DMS 273 (cell line): ENCODE measurements around the gene DDX28.
A peak's percentile ranks its signal among the peaks of the same experiment; 100 is the strongest.
"Not testable (repeated sequence)": the region's sequence is repeated elsewhere in the genome, so short reads cannot be mapped to it uniquely, and the experiment has no call there.

ENCODE experiments used
- DNase-seq: peaks from one replicate; lab custom pipeline; 2025; ENCODE audit not compliant: unreplicated experiment; lab: John Stamatoyannopoulos, UW

Gene DDX28

DNA sequence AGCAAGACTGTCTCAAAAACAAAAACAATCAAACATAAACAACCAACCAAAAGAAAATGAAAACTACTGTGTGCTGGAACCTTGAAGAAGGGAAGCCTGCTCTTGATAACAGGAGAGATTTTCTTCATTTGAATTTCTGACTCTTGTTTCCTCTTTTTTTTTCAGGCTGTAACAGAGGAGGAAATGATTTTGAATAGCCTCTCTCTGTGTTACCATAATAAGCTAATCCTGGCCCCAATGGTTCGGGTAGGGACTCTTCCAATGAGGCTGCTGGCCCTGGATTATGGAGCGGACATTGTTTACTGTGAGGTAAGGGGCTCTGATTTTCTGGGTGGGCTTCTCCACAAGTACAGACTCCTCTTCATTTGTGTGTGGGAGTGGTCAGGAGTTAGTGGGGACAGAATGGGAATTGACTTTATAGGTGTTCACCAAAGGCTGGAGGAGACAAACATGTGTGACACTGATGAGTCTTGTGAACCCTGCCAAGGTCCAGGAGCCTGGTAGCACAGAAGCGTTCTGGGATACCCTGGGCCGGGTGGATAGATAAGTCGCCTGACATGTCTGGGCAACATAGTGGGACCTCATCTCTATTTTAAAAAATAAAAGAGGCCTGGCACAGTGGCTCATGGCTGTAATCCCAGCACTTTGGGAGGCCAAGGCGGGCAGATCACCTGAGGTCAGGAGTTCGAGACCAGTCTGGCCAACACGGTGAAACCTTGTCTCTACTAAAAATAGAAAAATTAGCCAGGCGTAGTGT lies 15.0 kb upstream of the DDX28 start:
- no peak for DNase-seq

DNA sequence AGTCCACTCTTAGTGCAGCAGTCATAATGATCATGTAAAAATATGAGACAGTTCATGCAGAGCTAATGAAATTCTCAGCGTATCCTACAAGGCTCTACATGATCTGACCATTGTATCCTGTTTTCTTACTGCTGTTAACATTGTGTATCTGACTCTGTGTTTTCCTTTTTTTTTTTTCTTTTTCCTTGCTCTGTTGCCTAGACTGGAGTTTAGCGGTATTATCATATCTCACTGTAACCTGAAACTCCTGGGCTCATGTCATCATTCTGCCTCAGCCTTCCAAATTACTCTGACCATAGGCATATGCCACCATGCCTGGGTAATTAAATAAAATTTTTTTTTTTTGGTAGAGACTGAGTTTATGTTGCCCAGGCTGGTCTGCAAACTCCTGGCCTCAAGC lies 12.2 kb upstream of the DDX28 start:
- peak; percentile 61 for DNase-seq

DNA sequence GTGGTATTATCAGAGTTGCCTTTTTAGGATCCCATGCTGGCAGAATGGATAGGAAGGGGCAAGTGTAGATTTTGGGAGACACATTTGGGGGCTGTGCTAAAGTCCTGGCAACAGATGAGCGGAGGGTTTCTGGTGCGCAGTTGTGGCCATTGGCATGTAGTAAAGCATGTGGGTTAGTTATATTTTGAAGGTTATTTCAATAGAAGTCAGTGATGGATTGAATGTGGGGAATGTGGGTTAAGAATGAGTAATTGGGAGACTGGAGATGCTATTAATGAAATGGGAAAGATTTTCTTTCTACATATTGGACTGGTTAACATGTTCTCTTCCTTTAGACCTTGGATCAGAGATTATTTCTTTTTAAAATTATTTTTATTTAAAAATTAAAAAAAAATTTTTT lies 10.1 kb upstream of the DDX28 start:
- DNase-seq: no peak

DNA sequence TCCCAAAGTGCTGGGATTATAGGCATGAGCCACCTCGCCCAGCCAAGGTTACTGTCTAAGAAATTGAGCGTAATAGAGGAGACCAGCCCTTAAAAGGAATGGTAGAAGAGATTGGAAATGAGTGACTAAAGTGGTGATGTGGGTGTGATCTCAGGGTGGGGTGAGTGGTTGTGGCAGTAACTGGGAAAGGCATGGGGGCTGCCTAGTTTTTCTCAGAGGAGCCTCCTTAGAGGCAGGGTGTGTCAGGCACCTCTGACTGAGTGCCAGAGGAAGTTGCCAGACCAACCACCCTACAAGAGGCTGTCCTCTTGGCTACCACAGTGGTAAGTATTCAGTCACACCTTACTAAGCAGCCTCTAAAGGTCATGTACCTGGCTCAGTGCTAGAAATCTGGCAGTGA lies 8.9 kb upstream of the DDX28 start:
- DNase-seq: no peak

DNA sequence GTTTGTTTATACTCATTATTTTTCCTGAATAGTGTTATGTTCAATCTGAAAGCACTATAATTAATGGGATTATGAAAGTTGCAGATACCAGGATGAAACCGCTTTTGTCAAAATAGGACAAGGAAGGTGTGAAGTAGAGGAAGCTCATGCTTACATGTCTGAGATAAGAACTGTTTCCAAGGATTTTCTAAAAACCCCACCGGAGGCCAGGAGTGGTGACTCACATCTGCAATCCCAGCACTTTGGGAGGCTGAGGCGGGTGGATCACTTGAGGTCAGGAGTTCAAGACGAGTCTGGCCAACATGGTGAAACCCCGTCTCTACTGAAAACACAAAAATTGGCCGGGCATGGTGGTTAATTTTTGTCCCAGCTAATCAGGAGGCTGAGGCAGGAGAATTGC lies 7.1 kb upstream of the DDX28 start:
- not testable (repeated sequence) for DNase-seq

DNA sequence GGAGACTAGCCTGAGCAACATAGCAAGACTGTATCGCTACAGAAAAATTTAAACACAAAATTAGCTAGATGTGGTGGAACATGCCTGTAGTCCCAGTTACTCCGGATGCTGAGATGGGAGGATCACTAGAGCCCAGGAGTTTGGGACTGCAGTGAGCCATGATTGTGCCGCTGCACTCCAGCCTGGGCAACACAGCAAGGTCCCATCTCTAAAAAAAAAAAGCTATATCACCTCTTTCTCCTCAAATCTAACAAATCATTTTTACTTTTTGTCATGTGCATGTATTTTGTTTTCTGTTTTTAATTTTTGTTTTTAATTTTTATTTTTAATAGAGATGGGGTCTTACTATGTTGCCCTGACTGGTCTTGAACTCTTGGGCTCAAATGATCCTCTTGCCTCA lies 6.0 kb upstream of the DDX28 start:
- no peak for DNase-seq

DNA sequence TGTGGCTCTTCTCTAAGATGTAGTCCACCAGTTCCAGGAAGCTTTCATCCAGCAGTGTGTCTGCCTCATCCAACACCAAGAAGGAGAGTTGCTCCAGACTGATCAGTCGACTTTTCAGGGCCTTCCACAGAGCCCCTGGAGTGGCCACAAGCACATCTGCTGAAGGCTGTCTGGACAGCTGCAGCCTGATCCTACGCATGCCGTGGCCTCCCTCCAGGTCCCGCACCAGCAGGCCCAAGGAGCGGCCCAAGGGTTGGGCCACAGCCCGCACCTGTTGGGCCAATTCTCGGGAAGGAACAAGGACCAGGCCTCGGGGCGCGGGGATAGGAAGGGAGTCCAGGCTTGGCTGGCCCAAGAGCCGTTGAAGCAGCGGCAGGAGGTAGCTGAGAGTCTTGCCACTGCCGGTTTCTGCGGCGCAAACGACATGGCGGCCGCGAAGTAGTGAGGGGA lies 729 bp downstream of the DDX28 start:
- peak; percentile 61 for DNase-seq

DNA sequence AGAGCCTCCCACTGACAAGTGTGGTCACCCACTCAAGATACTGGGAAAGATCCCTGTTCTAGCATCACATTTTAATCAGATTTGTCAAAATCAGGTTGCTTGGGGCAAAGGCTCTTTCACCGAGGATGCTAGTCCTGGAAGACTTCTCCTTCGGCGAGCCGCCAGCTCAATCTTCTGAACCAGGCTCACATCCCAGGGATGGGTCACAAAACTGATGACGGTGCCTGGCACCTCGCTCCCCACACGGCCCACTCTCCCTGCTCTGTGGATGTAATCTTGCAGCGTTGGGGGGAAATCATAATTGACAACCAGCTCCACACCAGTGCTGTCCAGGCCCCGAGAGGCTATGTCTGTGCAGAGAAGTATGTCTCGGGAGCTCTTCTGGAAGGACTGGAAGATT lies 1.5 kb downstream of the DDX28 start:
- DNase-seq: no peak

DNA sequence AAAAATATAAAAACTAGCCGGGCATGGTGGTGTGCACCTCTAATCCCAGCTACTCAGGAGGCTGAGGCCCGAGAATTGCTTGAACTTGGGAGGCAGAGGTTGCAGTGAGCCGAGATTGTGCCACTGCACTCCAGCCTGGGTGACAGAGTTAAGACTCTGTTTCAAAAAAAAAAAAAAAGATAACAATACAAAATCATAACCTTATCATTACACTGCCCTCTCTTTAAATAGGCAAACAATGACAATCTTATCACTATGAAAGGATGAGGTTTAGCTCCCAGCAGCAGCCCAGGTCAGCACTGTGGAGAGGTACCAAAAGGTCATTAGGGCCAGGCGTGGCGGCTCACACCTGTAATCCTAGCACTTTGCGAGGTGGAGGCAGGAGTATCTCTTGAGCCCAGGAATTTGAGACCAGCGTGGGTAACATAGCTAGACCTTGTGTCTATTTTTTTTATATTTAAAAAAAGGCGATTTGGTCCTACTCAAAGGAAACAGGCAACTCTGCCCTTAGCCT lies 3.8 kb downstream of the DDX28 start:
- DNase-seq: no peak

DNA sequence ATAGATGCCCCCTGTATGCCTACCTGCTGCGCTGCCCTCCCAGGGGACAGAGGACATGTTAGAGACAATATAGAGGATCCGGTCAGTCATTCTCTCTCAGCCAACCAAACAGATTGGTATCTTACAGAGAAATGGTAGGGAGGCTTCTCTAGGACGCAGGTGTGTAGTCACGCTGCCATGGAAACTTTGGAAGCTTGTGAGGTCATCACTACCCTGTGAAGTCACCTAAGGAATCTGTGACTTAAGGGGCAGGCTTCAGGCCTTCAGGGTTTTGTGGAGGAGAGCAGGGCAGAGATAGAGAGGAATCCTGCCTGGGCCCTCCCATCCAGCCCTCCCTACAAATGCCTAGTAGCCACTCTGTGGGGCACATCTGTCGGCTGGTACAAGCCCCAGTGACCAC lies 7.4 kb downstream of the DDX28 start, which contains the start of gene DPEP2NB:
TSS of gene DPEP2NB (minus strand) at position 231 of the 400 bp plus-strand sequence. CDS start at position 90, 141 bp downstream.
- DNase-seq: no peak

DNA sequence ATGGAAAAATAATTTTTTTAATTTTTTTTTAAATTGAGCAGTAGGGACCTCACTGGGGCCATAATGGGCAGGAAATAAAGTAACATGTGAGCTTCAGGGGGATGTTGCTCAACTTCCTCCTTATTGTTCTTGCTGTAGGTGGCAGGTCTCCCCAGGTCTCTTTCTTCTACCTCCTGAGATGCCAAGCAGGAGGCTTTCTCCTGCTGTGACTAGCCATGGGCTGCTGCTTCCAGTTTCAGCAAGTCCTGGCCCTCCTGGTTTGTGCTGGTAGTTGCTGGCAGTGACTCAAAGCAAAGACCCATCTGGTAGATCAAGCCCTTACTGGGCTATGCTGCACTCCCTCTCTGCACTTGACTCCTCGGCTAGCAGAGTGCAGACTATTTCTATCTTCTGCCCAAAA lies 9.6 kb downstream of the DDX28 start:
- peak; percentile 57 for DNase-seq

DNA sequence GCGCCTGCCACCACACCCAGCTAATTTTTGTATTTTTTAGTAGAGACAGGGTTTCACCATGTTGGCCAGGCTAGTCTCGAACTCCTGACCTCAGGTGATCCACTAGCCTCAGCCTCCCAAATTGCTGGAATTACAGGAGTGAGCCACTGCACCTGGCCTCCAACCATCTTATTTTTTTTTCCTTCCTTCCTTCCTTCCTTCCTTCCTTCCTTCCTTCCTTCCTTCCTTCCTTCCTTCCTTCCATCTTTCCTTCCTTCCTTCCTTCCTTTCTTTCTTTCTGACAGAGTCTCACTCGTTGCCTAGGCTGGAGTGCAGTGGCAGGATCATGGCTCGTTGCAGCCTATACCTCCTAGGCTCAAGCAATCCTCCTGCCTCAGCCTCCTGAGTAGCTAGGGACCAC lies 13.2 kb downstream of the DDX28 start:
- not testable (repeated sequence) for DNase-seq

DNA sequence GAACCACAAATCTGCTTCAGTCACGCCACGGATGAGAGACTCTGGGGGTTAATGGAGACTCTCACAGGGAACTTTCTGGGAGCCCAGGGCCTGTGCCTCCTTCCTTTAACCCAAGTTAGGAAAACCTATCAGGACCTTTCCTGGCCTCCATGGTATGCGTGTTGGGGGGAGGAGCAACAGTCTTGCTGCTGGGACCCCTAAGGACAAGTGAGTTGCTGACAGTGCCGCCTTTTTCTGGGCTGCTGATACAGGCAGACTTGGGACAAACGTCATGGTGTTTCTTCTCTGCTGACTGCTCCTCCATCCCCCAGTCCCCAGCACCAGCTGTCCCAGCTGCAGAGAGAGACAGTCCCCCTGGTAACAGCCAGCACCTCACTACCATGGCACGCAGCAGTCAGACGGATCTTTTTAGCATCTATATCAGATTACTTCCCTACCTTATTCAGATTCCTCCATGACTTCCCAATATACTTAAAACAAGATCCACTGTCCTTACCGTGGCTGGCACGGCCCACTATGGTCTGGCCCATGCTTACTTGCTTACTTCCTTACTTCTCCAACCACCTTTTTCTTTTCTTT lies 13.8 kb downstream of the DDX28 start:
- DNase-seq: no peak

DNA sequence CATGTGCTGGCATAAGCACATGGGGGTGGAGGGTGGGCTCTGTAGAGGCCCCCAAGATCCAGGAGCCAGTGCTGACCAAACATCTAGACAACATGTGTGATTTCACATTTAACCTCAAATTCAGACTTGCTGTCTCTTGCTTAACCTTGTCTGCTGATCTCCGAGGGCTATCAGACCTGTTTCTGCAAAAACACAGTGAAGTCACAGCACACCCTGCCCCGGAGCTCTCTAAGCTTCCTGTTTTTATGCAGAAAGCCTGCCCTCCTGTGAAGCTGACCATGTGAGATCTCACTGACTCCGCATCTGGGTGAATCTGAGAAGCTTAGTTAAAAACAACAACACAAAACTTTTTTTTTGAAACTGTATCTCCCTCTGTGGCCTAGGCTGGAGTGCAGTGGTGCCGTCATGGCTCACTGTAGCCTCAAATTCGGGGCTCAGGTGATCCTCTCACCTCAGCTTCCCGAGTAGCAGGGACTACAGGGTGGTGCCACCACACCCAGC lies 17.2 kb downstream of the DDX28 start:
- no peak for DNase-seq

DNA sequence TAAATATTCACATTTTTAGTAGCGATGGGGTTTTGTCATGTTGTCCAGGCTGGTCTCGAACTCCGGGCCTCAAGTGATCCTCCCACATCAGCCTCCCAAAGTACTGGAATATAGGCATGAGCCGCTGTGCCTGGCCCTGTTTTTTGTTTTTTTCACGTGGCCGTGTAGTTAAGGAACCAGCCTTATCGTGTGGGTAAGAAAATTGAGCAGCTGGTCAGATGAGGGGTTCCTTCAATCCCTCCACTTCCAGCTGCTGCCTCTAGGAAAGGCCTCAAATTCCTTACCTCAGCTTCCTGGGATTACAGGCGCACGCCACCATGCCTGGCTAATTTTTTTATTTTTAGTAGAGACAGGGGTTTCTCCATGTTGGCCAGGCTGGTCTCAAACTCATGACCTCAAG lies 17.8 kb downstream of the DDX28 start:
- no peak for DNase-seq

DNA sequence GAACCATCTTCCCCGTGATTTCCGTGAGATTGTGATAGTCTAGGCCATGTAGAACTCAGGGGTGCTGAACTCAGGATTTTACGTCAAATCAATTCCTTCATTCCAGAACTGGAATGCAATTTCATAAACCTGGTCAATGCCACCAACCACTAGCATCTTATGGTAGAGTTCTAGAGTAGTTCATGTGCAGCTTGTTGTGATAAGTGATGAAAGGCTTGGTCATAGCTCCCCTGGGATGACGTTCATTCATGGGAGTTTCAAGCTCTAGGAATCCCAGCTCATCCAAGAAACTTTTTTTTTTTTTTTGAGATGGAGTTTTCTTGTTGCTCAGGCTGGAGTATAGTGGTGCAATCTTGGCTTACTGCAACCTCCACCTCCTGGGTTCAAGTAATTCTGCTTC lies 20.0 kb downstream of the DDX28 start:
- DNase-seq: no peak

DNA sequence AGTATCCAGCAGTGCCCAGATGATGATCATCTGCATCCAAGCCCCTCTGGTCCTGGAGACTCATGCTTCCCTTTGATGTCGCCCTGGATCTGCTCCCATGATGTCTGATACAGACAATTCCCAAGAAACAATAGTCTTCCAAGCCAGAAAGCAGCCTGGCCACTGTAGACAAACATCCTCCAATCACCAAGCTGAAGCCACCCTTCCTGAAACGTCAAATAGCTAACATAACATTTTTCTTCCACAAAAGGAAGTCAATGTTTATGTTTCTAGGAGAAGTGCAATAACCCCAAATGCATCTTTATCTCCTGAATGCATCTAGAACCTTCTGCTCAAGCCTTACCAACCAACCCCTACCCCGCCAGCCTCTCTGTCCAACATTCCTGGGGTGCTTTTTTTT lies 22.6 kb downstream of the DDX28 start:
- DNase-seq: no peak

DNA sequence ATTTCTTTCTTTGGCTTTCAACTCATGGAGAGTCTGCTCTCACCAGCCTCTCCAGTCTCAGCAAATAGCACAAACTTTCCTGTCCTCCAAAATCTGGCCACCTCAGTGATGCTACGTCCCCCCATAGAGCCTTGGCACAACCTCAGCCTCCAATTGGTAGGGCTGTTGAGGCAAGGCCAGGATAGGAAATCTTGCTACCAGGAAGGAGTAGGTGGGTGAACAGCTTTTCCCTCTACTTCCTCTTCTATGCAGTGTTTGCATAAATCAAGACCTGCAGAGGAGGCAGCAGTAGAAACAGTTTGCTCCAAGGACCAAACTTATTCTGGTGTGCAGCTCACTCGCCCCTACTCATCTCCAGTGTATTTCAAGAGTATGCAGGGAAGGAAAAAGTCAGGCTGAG lies 23.0 kb downstream of the DDX28 start:
- no peak for DNase-seq

DNA sequence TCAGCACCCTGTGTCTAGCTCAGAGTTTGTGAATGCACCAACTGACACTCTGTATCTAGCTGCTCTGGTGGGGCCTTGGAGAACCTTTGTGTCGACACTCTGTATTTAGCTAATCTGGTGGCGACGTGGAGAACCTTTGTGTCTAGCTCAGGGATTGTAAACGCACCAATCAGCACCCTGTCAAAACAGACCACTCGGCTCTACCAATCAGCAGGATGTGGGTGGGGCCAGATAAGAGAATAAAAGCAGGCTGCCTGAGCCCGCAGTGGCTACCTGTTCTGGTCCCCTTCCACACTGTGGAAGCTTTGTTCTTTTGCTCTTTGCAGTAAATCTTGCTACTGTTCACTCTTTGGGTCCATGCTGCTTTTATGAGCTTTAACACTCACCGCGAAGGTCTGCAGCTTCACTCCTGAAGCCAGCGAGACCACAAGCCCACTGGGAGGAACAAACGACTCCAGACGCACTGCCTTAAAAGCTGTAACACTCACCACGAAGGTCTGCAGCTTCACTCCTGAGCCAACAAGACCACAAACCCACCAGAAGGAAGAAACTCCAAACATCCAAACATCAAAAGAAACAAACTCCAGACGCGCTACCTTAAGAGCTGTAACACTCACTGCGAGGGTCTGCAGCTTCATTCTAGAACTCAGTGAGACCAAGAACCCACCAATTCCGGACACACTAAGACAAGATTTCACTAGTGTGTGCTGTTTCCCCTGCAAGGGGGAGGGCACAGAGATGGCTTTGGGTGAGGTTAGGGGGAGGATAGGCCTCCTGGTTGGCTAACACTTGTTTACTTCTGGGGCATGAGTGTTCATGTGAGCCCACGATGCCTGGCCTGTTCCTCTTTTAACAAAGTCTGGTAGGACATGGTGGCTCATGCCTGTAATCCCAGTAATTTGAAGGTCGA lies 24.0 kb downstream of the DDX28 start, which contains the start of gene DPEP2:
TSS of gene DPEP2 (minus strand) at position 706 of the 910 bp plus-strand sequence. CDS start 6,272 bp downstream, outside the sequence.
- not testable (repeated sequence) for DNase-seq

DNA sequence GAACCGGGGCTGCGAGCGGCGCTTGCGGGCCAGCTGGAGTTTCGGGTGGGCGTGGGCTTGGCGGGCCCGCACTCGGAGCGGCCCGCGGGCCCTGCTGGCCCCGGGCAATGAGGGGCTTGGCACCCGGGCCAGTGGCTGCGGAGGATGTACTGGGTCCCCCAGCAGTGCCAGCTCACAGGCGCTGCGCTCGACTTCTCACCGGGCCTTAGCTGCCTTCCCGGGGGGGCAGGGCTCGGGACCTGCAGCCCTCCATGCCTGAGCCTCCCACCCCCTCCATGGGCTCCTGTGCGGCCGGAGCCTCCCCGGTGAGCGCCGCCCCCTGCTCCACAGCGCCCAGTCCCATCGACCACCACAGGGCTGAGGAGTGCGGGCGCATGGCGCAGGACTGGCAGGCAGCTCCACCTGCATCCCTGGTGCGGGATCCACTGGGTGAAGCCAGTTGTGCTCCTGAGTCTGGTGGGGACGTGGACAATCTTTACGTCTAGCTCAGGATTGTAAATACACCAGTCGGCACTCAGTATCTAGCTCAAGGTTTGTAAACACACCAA lies 24.7 kb downstream of the DDX28 start:
- DNase-seq: not testable (repeated sequence)

DNA sequence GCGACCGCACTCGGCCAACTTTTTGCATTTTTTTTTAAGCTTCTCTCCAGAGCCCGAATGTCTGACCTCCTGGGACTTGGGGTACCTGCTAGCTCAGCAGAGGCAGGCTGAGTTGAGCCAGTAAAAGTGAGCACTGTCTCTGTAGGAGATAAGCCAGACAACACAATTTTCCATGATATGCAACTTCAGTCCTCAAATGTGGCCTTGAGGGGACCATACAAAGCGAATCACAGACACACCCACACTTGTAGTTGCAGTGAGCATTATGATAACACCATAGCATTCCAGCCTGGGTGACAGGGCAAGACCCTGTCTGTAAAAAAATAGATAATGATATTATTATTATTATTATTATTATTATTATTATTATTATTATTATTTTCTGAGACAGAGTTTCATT lies 26.4 kb downstream of the DDX28 start:
- DNase-seq: no peak
